HEK293T (cell line): ENCODE measurements around the gene GCC2.

Experiments
- FOXK2 ChIP-seq: fragments of 450-650 bp; IDR thresholded peaks from 2 replicates; pipeline ENCODE4 v1.6.1; 2016; ENCODE audit warnings: mild to moderate bottlenecking
- FOXM1 ChIP-seq: fragments of 450-650 bp; IDR thresholded peaks from 2 replicates; pipeline ENCODE4 v1.6.1; 2017; ENCODE audit warnings: mild to moderate bottlenecking, borderline replicate concordance
- L3MBTL2 ChIP-seq: fragments of 450-650 bp; conservative IDR thresholded peaks from 2 replicates; pipeline ENCODE4 v1.6.1; 2016; ENCODE audit warnings: mild to moderate bottlenecking
- NFRKB ChIP-seq: fragments of 450-650 bp; IDR thresholded peaks from 2 replicates; pipeline ENCODE4 v1.6.1; 2016; ENCODE audit warnings: mild to moderate bottlenecking, moderate library complexity
- SP1 ChIP-seq: fragments of 450-650 bp; IDR thresholded peaks from 2 replicates; pipeline ENCODE4 v1.6.1; 2017
- TARDBP ChIP-seq: fragments of 450-650 bp; IDR thresholded peaks from 2 replicates; pipeline ENCODE4 v1.6.1; 2016

GRCh38 chr2:108409768-108410167 lies 39.2 kb upstream of the GCC2 start:
- TF ChIP-seq NFRKB = no peak
- TF ChIP-seq SP1 = no peak
- TF ChIP-seq L3MBTL2 = no peak
- TF ChIP-seq TARDBP = no peak
- no peak for TF ChIP-seq FOXK2
- TF ChIP-seq FOXM1 = no peak
